Activated T-cell treated with anti-CD3 and anti-CD28 coated beads, Interleukin-2, amount 50 U/mL, for 24 hours (primary cell): Measurements from ENCODE around the gene C4orf54.

Experiments used
- DNase-seq: peaks from one replicate; pipeline ENCODE4 v3.0.0-alpha.2; 2020
- H3K27ac Mint-ChIP-seq: 2 replicates; pipeline ENCODE4 v1.8.0; 2020; ENCODE audit warnings: mild to moderate bottlenecking, mixed read lengths
- H3K27me3 Mint-ChIP-seq: 2 replicates; pipeline ENCODE4 v1.8.0; 2020; ENCODE audit warnings: mixed read lengths
- H3K36me3 Mint-ChIP-seq: 2 replicates; pipeline ENCODE4 v1.8.0; 2020; ENCODE audit warnings: low read depth, mixed read lengths
- H3K4me1 Mint-ChIP-seq: 2 replicates; pipeline ENCODE4 v1.8.0; 2020; ENCODE audit warnings: low read depth, mixed read lengths
- H3K4me3 Mint-ChIP-seq: 2 replicates; pipeline ENCODE4 v1.8.0; 2020; ENCODE audit warnings: mild to moderate bottlenecking, moderate library complexity, mixed read lengths
- H3K9me3 Mint-ChIP-seq: 2 replicates; pipeline ENCODE4 v1.8.0; 2020; ENCODE audit warnings: mixed read lengths

C4orf54 gene

DNA sequence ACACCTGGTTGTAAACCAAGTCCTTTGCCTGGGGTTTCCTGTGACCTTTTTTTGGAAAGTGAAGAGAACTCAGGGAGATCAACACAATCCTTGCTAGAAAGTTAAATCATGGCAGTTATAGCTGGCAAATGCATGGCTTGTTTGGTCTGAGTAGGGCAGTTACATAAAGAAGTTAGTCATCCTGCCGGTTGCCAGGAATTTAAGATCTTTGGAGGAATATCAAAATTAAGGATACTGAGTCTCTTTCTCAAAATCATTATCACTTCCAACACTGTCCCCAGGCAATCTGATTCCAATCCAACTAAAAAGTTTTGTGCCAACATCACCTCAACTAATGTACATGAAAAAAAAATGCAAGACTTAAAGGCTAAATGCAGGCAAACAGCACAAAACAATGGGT lies 40.3 kb downstream of the C4orf54 start:
- no peak for DNase-seq
- Mint-ChIP-seq H3K27ac (no peak overlapping the region), H3K4me1 (no peaks in the 10 kb centered on the region), H3K9me3 (no peaks in the 10 kb centered on the region), H3K4me3 (no peak overlapping the region), H3K36me3 (no peaks in the 10 kb centered on the region), H3K27me3 (peaks cover 6% of the 10 kb centered on the region)

- H3K27me3 Mint-ChIP-seq = peaks cover 15% of the 10 kb centered on the region
- no peaks in the 10 kb centered on the region for H3K4me1 Mint-ChIP-seq
- DNase-seq = no peak
- no peaks in the 10 kb centered on the region for H3K9me3 Mint-ChIP-seq
- no peaks in the 10 kb centered on the region for H3K36me3 Mint-ChIP-seq
- no peak overlapping the region for H3K4me3 Mint-ChIP-seq
- no peak overlapping the region for H3K27ac Mint-ChIP-seq
Observed at GRCh38 chr4:99615170-99615820, 42.3 kb downstream of the C4orf54 start.

GRCh38 chr4:99614491-99614890 lies 43.1 kb downstream of the C4orf54 start:
- Mint-ChIP-seq H3K27me3 (peaks cover 18% of the 10 kb centered on the region), H3K4me1 (no peaks in the 10 kb centered on the region), H3K36me3 (no peaks in the 10 kb centered on the region), H3K4me3 (no peak overlapping the region), H3K9me3 (no peaks in the 10 kb centered on the region), H3K27ac (no peak overlapping the region)
- DNase-seq = no peak

GRCh38 chr4:99612704-99613103 lies 44.9 kb downstream of the C4orf54 start:
- H3K27me3 Mint-ChIP-seq = peaks cover 28% of the 10 kb centered on the region
- H3K4me1 Mint-ChIP-seq = no peaks in the 10 kb centered on the region
- H3K4me3 Mint-ChIP-seq = no peak overlapping the region
- no peak overlapping the region for H3K27ac Mint-ChIP-seq
- no peaks in the 10 kb centered on the region for H3K9me3 Mint-ChIP-seq
- no peak for DNase-seq
- H3K36me3 Mint-ChIP-seq = no peaks in the 10 kb centered on the region

DNA sequence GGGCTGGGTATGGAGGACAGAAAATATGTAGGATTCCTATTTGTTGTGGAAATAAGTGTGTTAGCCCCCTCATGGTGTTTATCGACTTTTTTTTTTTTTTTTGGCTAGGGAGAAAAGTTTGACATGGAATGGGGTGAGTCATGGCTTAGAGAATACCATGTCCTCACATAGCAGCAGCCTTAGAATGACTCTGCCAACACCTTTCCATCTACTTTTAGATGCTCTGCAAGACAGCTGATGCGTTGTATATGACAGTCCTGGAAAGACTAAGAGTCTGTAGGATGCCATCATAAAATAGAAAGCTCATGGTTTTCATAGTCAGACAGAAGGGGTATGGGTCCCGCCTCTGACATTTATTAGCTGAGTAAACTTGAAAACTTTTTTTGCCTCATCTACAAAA lies 45.3 kb downstream of the C4orf54 start:
- no peak overlapping the region for H3K4me3 Mint-ChIP-seq
- H3K27me3 Mint-ChIP-seq = peaks cover 30% of the 10 kb centered on the region
- no peaks in the 10 kb centered on the region for H3K36me3 Mint-ChIP-seq
- no peak overlapping the region for H3K27ac Mint-ChIP-seq
- H3K4me1 Mint-ChIP-seq = no peaks in the 10 kb centered on the region
- no peak for DNase-seq
- no peaks in the 10 kb centered on the region for H3K9me3 Mint-ChIP-seq

- H3K9me3 Mint-ChIP-seq = no peaks in the 10 kb centered on the region
- no peaks in the 10 kb centered on the region for H3K36me3 Mint-ChIP-seq
- peaks cover 30% of the 10 kb centered on the region for H3K27me3 Mint-ChIP-seq
- no peaks in the 10 kb centered on the region for H3K4me1 Mint-ChIP-seq
- no peak overlapping the region for H3K4me3 Mint-ChIP-seq
- H3K27ac Mint-ChIP-seq = no peak overlapping the region
- DNase-seq = no peak
Observed at GRCh38 chr4:99610605-99611175, 46.9 kb downstream of the C4orf54 start.

- no peak overlapping the region for H3K4me3 Mint-ChIP-seq
- H3K36me3 Mint-ChIP-seq = no peaks in the 10 kb centered on the region
- no peaks in the 10 kb centered on the region for H3K4me1 Mint-ChIP-seq
- peaks cover 34% of the 10 kb centered on the region for H3K27me3 Mint-ChIP-seq
- H3K27ac Mint-ChIP-seq = no peak overlapping the region
- no peak for DNase-seq
- H3K9me3 Mint-ChIP-seq = no peaks in the 10 kb centered on the region
Observed at GRCh38 chr4:99608417-99608816, 49.2 kb downstream of the C4orf54 start.
